GM12873 (cell line): ENCODE data around the gene ASPHD2.

Experiments
- TF ChIP-seq, protein P1 (sequence below): IDR thresholded peaks from 2 replicates; pipeline ENCODE4 v1.5.1; 2012; ENCODE audit warnings: low read depth, mild to moderate bottlenecking, moderate library complexity, low read length, control low read depth; ENCODE audit not compliant: insufficient read depth; ENCODE audit errors: missing control alignments

The ASPHD2 gene

GRCh38 chr22:26433805-26434204, 4.7 kb downstream of the ASPHD2 start:
- TF ChIP-seq, protein P1, sequence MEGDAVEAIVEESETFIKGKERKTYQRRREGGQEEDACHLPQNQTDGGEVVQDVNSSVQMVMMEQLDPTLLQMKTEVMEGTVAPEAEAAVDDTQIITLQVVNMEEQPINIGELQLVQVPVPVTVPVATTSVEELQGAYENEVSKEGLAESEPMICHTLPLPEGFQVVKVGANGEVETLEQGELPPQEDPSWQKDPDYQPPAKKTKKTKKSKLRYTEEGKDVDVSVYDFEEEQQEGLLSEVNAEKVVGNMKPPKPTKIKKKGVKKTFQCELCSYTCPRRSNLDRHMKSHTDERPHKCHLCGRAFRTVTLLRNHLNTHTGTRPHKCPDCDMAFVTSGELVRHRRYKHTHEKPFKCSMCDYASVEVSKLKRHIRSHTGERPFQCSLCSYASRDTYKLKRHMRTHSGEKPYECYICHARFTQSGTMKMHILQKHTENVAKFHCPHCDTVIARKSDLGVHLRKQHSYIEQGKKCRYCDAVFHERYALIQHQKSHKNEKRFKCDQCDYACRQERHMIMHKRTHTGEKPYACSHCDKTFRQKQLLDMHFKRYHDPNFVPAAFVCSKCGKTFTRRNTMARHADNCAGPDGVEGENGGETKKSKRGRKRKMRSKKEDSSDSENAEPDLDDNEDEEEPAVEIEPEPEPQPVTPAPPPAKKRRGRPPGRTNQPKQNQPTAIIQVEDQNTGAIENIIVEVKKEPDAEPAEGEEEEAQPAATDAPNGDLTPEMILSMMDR, result no peak

DNA sequence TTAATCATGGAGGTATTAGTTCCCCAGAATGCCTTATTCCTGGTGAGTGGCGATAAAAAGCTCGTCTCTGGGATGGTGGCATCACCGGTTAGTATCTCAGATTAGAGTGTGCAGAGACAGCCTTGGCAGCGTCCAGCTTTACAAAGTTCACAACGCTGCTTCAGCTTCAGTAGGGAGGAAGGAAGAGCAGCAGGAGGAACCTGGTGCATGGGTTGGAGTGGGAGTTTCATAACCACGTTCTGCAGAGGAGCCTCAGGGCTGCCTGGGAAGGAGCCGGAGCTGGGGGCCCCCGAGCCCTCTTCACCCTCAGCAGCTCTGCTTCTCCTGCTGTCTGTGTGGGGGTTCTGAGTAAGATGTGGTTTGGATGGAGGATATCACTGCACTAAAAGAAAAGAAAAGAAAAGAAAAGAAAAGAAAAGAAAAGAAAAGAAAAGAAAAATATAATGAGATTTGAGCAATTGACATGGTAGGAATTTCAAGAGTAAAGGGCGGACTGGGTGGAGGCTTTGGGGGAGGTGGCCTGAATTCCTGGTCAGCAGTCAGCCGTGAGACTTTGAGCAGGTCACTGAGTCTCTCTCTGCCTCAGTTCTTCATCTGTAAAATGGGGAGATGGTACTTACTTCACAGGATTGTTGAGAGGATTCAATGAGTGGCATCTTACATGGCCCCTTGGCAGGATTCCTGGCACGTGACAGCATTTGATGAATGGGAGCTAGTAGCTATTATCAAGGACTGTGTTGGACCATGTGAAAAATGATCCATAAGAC, 6.5 kb downstream of the ASPHD2 start:
- TF ChIP-seq, protein P1, result no peak

DNA sequence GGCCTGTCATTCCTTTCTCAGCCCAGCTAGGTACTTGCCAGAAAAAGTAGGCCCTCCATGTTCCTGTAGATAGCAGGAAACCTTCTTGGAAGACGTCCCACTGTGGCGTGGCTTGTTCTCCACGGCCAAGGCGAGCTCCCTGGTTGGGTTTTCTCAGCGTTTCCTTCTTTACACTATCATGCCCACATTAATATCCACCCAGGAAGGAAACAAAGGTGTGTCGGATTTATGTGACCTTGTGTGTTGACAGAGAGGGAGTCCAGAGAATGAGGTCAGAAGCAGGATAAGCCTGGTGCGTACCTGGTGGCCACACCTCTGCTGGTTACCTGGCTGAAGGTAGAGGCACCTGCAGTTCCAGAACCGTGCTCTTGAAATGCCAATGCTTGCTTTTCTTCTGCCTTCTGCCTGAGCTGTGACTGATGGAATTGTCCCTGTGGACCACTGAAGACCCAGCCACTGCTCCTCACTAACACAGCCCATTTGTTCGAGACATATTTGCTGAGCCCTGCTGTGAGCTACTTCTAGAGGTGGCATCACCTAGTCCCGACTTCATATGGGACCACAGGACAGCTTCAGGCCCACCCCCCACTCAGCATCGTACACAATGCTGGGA, 7.9 kb downstream of the ASPHD2 start:
- TF ChIP-seq, protein P1, result no peak

GRCh38 chr22:26437694-26438392, 8.8 kb downstream of the ASPHD2 start:
- TF ChIP-seq, protein P1, result no peak

- TF ChIP-seq, protein P1, result no peak
Measured at GRCh38 chr22:26439559-26439958, 10.5 kb downstream of the ASPHD2 start.

- TF ChIP-seq, protein P1, result no peak
Measured at GRCh38 chr22:26442086-26442756, 13.2 kb downstream of the ASPHD2 start.
